Measurements from ENCODE around the gene INS.
"Not testable (repeated sequence)": the region's sequence is repeated elsewhere in the genome, so short reads cannot be mapped to it uniquely, and the experiment has no call there.

Gene INS

GRCh38 chr11:2133241-2134021 is 27.6 kb downstream of the INS start:
- DNase-seq (ENCODE audit: low read depth in 2 of 3, low spot score in 1 of 3): no peak

GRCh38 chr11:2132874-2133240 is 28.2 kb downstream of the INS start:
- no peak for DNase-seq (ENCODE audit: low read depth in 2 of 3, low spot score in 1 of 3)

GRCh38 chr11:2132246-2132645 is 28.8 kb downstream of the INS start:
- DNase-seq (ENCODE audit: low read depth in 2 of 3, low spot score in 1 of 3): no peak

GRCh38 chr11:2131371-2132236 is 29.4 kb downstream of the INS start:
- no peak for DNase-seq (ENCODE audit: low read depth in 2 of 3, low spot score in 1 of 3)

GRCh38 chr11:2130881-2131352 is 30.1 kb downstream of the INS start:
- no peak for DNase-seq (ENCODE audit: low read depth in 2 of 3, low spot score in 1 of 3)

GRCh38 chr11:2129699-2130366 is 31.2 kb downstream of the INS start:
- no peak for DNase-seq (ENCODE audit: low read depth in 2 of 3, low spot score in 1 of 3)

- DNase-seq (ENCODE audit: low read depth in 2 of 3, low spot score in 1 of 3): no peak
Measured at GRCh38 chr11:2129308-2129698, 31.7 kb downstream of the INS start.

GRCh38 chr11:2128511-2129307 is 32.3 kb downstream of the INS start:
- DNase-seq (ENCODE audit: low read depth in 2 of 3, low spot score in 1 of 3): no peak

GRCh38 chr11:2128130-2128510 is 32.9 kb downstream of the INS start:
- no peak for DNase-seq (ENCODE audit: low read depth in 2 of 3, low spot score in 1 of 3)

- no peak for DNase-seq (ENCODE audit: low read depth in 2 of 3, low spot score in 1 of 3)
Measured at GRCh38 chr11:2127482-2128129, 33.4 kb downstream of the INS start.

- no peak for DNase-seq (ENCODE audit: low read depth in 2 of 3, low spot score in 1 of 3)
Measured at GRCh38 chr11:2126520-2127085, 34.4 kb downstream of the INS start.

GRCh38 chr11:2124736-2125484 is 36.1 kb downstream of the INS start:
- DNase-seq (ENCODE audit: low read depth in 2 of 3, low spot score in 1 of 3): not testable (repeated sequence)

- no peak for DNase-seq (ENCODE audit: low read depth in 2 of 3, low spot score in 1 of 3)
Measured at GRCh38 chr11:2123628-2123960, 37.4 kb downstream of the INS start.

- no peak for DNase-seq (ENCODE audit: low read depth in 2 of 3, low spot score in 1 of 3)
Measured at GRCh38 chr11:2122907-2123627, 37.9 kb downstream of the INS start.

GRCh38 chr11:2122222-2122906 is 38.6 kb downstream of the INS start:
- no peak for DNase-seq (ENCODE audit: low read depth in 2 of 3, low spot score in 1 of 3)

GRCh38 chr11:2121227-2122130 is 39.5 kb downstream of the INS start:
- no peak for DNase-seq (ENCODE audit: low read depth in 2 of 3, low spot score in 1 of 3)

GRCh38 chr11:2120359-2121100 is 40.5 kb downstream of the INS start:
- no peak for DNase-seq (ENCODE audit: low read depth in 2 of 3, low spot score in 1 of 3)
